Measurements from ENCODE around the gene DOCK4.

DNA sequence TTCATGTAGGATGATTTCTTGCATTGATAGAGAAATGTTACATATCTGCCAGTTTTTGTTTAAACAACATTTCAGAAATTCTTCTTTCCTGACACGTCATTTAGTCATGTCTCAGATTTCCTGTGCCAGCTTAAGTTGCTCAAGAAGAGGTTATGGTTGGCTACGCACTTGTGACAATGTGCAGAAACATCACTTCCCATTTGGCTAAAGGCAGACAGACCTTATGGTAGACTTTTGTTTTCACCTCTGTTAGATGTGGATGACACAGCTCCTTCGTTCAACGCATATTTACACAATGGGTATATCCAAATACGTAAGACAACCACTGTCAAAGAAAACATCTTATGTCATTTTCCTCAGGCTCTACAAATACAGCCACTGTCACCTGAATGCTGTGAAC is 125.8 kb downstream of the DOCK4 start:
- TF ChIP-seq, protein P1, sequence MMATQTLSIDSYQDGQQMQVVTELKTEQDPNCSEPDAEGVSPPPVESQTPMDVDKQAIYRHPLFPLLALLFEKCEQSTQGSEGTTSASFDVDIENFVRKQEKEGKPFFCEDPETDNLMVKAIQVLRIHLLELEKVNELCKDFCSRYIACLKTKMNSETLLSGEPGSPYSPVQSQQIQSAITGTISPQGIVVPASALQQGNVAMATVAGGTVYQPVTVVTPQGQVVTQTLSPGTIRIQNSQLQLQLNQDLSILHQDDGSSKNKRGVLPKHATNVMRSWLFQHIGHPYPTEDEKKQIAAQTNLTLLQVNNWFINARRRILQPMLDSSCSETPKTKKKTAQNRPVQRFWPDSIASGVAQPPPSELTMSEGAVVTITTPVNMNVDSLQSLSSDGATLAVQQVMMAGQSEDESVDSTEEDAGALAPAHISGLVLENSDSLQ (IDR thresholded peaks at IDR 0.05), result no peak
- TF ChIP-seq FOXM1 (IDR thresholded peaks at IDR 0.05; ENCODE audit: borderline replicate concordance) (no peak), TARDBP (IDR thresholded peaks at IDR 0.05) (no peak), HDGF (IDR thresholded peaks at IDR 0.05; ENCODE audit: borderline replicate concordance) (no peak), CTBP1 (IDR thresholded peaks at IDR 0.05; ENCODE audit: borderline replicate concordance) (no peak)
